HK-2 (cell line): ENCODE measurements around the gene CNGB1.
"Not testable (repeated sequence)": the region's sequence is repeated elsewhere in the genome, so short reads cannot be mapped to it uniquely, and the experiment has no call there.

Source experiments
- DNase-seq: peaks from one replicate; pipeline ENCODE4 v3.0.0-alpha.2; 2018; ENCODE audit not compliant: unreplicated experiment

CNGB1 gene

GRCh38 chr16:57906382-57907316 lies 64.3 kb downstream of the CNGB1 start:
- DNase-seq: no peak

GRCh38 chr16:57904101-57904500 lies 66.8 kb downstream of the CNGB1 start:
- DNase-seq: no peak

- DNase-seq: no peak
Observed at GRCh38 chr16:57903656-57904055, 67.3 kb downstream of the CNGB1 start.

GRCh38 chr16:57901480-57902069 lies 69.4 kb downstream of the CNGB1 start:
- no peak for DNase-seq

- no peak for DNase-seq
Observed at GRCh38 chr16:57900796-57901479, 70.0 kb downstream of the CNGB1 start.

- DNase-seq: peak; percentile 72
Observed at GRCh38 chr16:57899771-57900661, 70.9 kb downstream of the CNGB1 start.

- DNase-seq: peak; percentile 53
Observed at GRCh38 chr16:57898961-57899360, 72.0 kb downstream of the CNGB1 start.

- no peak for DNase-seq
Observed at GRCh38 chr16:57897996-57898395, 72.9 kb downstream of the CNGB1 start.

GRCh38 chr16:57897053-57897784 lies 73.7 kb downstream of the CNGB1 start:
- DNase-seq: no peak

GRCh38 chr16:57895081-57895547 lies 75.8 kb downstream of the CNGB1 start:
- DNase-seq: not testable (repeated sequence)

- no peak for DNase-seq
Observed at GRCh38 chr16:57894390-57895080, 76.4 kb downstream of the CNGB1 start.

GRCh38 chr16:57893559-57894389 lies 77.2 kb downstream of the CNGB1 start:
- peak; percentile 73 for DNase-seq

- DNase-seq: no peak
Observed at GRCh38 chr16:57893217-57893558, 77.7 kb downstream of the CNGB1 start.

GRCh38 chr16:57892447-57893096 lies 78.4 kb downstream of the CNGB1 start:
- DNase-seq: peak; percentile 69

GRCh38 chr16:57892041-57892440 lies 78.9 kb downstream of the CNGB1 start:
- DNase-seq: peak; percentile 89

GRCh38 chr16:57890752-57891111 lies 80.2 kb downstream of the CNGB1 start:
- no peak for DNase-seq

- no peak for DNase-seq
Observed at GRCh38 chr16:57889960-57890751, 80.8 kb downstream of the CNGB1 start.

- no peak for DNase-seq
Observed at GRCh38 chr16:57889522-57889921, 81.4 kb downstream of the CNGB1 start.
